Mesenteric fat pad (tissue), 1 donor: ENCODE data around the gene CSNK1G1. TPM values are rescaled to one million over a fixed set of nuclear protein-coding genes. Genes with fewer than 3 reads are reported as not detected.
A peak's percentile ranks its signal among the peaks of the same experiment; 100 is the strongest.

Experiments used
- DNase-seq: peaks from one replicate; pipeline ENCODE4 v3.0.0-alpha.2; 2020; ENCODE audit warnings: low spot score
- total RNA-seq: library from RNA; stranded (reverse); fragmentation: NEBNext Ultra II Directional; extraction: Animal tissue kit (Norgen Biotek cat#: 25700); gene quantifications from one replicate; pipeline ENCODE4 v1.2.1, GENCODE V29; 2021
- donor health status: DM: yes; HTN: yes; CAD: no.

The CSNK1G1 gene
- total RNA-seq, 1 donor from 2014 or later = 19.8 TPM

DNA sequence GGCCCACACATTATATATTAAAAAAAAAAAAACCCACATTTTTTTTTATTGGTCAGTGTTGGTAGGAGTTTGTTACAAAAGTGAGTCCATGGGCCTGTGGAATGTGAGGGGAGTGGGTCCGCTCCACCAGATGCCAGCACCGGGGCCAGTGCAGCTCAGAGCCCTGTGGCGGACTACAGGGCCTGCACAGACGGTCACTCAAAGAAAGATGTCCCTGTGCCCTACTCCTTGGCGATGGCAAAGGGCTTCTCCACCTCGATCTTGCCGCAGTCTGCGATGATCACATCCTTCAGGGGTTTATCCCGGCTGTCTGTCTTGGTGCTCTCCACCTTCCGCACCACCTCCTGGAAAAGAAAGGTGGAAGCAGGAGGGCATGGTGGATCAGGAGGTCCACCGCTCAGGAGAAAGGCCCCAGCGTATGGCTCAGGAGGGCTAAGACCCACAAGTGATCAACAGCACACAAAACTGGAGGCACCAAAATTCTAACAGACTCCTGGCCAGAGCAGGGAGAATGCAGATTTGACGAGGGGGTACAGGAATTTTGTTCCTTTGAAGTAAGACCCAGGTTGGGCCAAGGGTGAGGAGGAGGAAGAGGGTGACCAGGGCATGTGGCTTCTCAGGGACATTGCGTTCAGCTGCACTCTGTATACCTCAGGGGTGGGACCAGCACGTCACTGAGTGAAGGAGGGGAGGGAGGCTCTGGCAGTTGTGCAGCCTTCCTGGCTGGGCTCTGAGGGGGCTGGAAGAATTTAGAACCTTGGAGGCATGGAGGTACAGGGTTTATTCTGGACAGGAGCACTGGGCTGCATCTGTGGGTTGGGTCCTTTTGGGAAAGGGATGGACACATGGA lies 199.9 kb downstream of the CSNK1G1 start:
- DNase-seq = peak; percentile 67

DNA sequence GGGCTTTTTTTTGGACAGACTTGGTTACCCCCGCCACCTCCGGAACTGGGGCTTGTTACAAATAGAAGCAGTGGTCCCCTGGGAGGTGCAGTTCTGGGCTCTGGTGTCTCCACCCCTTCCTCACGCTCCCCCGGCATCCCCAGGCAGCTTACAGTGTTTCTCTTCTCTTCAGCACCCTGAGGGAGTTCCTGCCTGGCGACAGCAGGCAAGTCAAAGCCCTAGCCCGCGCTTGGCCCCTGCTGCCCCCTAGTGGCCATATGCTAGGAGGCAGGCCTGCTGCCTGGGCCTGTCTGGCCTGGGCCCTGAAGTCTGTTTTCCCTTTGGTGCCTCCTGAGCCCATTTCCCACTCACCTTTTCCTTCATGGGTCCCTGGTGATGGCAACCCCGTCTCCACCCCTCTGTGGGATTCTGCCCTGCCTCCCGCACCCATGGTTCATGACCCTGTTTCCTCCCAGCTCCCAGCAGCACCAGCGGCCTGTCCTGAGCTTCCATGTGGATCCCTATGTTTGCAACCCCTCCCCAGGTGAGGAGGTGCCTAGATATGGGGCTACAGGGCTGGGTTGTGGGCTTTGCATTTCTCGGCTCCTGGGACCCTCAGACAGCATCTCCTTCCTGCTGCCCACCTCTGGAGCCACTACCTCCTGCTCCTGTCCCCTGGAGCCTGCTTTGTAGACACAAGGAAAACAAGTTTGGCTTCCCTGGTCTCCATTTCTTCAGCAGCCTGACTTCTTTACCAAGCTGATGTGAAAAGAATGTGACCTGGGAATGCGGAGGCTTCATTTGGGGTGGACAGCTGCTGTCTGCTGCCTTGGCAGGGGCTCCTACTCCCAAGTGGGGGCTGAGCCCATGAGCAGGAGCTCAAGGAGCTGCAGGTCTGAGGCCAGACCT lies 202.2 kb downstream of the CSNK1G1 start:
- peak; percentile 96 for DNase-seq

DNA sequence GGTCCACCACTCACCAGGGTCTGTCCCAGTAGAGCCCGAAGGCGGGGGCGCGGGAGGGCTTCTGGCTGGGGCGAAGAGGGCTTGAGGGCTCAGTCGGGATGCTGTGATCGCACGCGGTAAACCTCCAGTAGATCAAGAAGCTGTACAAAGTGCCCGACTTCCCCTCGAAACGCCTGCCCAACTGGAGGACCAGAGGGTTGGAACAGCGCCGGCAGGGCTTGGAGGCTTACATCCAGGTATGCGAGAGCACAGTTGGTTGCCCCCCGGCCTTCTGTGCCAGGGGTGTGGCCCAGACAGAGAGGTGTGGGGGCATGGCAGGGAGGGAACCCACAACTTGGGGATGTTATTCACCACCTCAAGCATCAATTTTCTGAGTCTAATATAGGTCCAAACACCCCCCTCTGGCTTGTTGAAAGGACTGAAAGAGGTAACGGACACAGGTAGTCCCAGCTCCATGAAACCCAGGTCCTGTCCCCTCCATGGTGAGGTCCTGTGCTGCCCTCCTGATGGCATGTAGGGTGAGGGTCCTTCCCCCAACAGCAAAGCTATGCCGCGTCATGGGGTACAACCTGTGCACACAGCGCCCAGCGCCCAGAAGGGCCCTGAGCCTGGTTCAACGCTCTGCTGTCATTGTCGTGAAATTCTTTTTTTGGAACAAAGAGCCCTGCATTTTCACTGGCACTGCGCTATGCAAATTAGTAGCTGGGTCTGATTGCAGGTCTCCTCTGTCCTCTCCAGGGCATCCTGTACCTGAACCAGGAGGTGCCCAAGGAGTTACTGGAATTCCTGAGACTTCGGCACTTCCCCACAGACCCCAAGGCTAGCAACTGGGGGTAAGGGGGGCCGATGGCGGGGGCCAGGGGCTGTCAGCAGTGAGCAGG lies 203.2 kb downstream of the CSNK1G1 start:
- peak; percentile 62 for DNase-seq

DNA sequence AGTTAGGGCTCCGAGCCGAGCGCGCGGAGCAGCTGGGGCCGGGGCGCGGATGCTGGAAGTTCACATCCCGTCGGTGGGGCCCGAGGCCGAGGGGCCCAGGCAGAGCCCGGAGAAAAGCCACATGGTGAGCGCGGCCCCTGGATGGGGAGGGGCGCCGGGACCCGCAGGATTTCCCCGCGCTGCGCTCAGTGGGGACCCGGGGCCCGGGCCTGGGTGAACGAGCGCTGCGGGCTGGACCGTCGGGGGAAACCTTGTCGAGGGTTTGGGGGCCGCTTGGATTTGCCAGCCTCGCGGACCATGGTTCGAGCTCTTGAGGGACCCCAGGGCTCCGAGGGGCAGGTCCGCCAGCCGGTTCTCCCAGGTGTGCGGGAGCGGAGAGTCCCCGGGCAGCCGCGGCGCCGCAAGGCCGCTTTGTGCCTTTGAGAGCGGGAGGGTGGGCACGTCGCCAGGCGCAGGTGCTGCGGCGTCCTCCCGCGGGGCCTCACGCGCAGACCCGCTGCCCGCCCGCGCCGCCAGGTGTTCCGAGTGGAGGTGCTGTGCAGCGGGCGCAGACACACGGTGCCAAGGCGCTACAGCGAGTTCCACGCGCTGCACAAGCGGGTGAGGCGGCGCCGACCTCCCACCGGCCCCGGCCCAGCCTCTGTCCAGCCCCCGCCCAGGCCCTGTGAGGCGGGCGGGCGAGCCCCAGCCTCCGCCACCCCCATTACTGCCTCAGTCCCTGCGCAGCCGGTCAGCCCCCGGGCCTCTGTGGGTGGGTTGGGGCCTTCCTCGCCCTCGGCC lies 204.1 kb downstream of the CSNK1G1 start, which contains the start of gene SNX22:
Gene SNX22, plus strand, starts transcription at position 5 of the 780 bp plus-strand sequence. Its CDS starts 45 bp downstream, at position 50.
- DNase-seq = peak; percentile 87

DNA sequence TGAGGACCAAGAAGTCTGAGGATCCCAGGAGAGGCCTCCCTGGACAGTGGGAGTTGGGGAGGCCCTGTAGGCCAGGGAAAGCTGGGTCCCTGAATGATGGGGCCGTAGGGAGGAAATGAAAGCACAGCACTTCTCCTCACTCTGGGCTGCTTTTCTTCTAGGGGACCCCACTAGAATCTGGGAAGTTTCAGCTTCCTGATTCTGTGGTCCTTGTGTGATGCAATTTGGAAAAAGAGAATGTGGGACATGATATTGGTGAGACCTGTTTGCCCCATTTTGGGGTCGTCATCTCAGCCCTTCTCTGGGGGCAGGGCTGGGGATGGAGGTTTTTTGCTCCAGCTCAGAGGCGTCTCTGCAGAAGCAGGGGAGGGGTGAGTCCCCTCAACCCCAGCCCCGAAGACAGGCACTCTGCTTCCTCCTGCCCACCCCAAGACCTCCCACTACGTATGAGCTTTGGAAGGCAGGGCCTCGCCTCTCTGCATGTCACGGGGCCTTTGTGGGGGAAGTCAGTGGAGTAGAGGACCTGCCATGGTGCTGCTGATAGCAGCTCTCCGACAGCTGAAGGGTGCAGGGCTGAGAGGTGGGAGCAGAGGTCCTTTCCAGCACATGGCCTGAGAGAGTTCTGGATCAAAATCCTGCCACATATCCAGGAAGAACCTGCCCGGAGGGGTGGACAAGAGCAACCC lies 205.9 kb downstream of the CSNK1G1 start:
- DNase-seq = peak; percentile 78

DNA sequence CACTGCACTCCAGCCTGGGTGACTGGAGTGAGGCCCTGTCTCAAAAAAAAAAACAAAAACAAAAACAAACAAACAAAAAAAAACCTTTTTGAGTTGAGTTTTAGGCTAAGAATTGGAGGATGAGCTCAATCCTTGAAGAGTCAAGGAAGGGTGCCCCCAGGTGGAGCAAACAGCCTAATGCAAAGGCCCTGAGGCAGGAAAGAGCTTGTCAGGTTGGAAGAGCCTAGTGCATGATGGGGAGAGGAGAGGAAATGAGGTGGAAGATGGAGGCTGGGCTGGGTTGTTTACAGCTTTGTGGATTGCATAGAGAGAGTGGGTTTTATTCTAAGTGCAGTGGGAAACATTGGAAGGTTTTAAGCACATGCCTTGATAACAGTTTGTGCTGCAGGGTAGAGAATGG lies 206.5 kb downstream of the CSNK1G1 start:
- no peak for DNase-seq

DNA sequence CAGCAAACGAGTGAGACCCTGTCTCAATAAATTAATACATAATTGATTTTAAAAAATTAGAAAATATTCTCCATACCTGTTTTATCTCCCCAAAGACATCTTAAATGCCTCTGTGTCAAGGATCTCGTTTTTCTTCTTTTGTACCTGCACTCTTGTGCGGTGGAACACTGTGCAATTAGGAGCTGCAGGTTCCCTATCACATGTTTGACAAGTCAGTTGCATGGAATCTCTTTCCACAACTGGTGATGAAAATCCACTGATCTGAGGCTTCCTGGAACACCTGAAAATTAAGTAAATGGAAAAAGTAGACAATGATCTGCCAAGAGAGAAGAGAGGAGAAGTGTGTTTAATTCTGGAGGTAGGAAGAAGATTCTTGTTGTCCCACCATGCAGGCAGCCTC lies 207.4 kb downstream of the CSNK1G1 start:
- DNase-seq = no peak

DNA sequence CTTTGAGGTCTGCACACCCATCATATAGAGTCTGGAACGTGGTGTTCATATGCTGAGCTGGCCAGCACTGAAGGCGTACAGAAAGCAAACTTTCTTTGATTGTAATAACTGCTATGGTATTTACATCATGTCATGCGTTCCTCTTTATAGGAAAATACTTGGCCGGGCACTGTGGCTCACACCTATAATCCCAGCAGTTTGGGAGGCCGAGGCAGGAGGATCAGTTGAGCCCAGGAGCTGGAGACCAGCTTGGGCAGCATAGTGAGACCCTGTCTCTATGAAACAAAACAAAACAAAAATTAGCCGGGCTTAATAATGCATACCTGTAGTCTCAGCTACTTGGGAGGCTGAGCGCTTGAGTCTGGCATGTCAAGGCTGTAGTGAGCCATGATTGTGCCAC lies 207.8 kb downstream of the CSNK1G1 start:
- DNase-seq = no peak

DNA sequence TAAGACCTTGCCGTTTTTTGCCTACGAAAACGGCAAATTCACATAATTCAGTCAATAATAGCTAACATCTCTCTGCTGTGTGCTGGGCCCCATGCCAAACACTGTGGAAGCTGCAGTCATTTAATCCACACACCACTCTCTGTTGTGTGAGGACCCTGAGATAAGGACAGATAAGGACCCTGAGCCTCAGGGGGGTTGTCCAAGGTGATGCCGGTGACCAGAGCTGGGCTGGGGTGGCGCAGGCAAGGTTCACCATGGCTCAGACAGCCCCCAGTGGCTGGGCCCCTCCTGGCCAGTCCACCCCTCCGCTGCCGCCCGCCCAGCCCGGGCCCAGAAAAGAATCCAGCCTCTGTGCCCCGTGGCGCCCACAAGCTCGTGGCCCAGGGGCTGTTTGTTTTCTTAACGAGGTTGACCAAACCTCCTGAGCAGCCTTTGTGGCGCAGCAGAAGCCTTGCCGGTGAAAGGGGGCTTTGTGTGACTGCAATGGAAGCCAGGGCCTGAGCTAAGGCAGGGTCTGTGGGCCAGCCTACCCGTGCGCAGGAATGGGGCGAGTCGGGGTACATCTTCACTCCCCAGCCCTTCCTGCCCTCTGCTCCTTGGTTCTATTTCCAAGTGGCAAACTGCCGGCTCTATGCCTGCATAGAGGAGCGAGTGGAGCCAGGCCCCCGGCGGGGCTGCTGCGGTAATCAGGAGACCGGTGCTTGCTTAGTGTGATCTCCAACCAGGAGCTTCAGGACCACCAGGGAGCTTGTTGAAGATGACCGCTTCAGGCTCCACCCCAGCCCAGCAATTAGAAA lies 208.9 kb downstream of the CSNK1G1 start:
- DNase-seq = no peak

DNA sequence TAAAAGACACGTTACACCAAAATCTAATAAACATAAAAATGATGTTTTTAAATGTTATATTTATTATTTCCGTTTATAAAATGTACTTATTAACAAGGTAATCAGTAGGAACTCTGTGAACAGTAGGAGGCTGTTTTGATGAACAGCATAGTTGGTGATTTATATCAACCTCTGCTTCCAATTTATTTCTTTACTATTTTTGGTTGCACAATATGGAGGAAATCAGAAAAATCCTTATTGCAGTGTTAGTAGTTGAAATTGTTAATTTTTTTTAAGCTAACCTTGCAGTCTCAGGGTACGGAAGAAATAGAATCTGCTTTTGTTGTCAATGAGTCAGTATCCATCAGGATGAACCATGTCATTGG lies 209.5 kb downstream of the CSNK1G1 start:
- DNase-seq = no peak

DNA sequence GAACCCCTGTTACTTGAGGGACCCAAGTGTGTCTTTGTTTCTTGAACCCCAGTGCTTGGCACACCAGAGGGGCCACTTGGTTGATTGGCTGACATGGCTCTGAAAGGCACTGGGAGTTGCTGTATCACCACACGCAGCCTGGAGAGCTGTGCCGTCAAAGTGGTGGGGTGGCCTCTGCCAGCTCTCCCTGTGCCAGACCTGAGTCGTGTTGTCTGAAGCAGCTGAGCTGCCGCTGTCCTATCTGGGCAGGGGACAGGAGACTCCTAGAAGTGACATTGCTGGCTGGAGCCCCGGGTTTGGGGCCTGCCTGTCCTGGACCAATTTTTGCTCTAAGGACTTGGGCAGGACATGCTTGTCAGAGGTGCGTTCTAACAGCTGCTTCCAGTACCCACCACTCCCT lies 209.9 kb downstream of the CSNK1G1 start:
- DNase-seq = no peak

DNA sequence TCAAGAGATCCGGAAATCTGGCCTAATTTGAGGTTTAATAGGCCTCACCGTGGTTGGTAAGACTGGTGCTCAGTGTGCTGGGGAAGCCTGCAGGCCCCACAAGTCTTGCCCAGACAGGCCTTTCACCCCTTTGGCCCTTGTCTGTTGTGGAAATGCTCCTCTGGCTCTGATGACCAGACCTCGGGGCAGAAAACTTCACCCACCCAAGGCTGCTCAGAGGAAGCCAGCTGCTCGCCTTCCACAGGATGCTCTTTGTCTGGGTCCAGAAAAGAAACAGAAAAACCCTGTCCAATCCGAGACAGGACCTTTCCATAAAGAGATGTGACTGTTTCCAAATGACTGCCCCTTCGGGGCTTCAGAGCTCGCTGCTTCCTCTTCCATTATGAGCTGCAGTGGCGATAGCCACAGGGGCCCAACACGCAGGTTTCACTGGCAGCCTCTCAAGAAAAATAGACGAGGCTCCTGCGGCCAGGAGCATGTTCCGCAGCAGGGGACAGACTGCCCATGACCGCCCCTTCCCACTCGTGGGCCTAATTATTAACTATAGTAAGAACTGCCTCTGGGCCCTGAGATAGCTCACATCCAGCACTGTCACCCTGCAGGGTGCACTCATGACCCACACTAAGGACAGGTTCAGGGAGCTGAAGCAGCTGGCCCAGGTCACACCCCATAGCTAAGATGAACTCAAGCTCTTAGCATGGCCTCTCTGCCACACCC lies 211.2 kb downstream of the CSNK1G1 start:
- no peak for DNase-seq

DNA sequence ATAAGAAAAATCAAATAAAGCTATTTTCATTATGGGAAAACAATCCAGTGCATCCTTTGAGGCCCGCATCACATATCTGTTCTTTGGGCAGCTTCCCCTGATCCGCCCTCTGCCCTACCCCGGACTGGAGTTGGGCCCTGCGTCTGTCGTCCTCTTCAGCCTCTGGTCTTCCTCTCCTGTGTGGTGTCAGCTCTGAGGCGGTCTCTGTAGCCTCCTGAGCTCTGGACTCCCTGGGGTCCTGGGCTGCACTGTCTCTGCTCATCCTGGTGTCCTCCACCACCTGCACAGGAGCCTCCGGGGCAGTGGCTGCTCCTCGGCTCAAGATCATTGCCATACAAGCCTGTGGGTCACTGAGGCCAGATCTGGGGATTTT lies 211.8 kb downstream of the CSNK1G1 start:
- no peak for DNase-seq

DNA sequence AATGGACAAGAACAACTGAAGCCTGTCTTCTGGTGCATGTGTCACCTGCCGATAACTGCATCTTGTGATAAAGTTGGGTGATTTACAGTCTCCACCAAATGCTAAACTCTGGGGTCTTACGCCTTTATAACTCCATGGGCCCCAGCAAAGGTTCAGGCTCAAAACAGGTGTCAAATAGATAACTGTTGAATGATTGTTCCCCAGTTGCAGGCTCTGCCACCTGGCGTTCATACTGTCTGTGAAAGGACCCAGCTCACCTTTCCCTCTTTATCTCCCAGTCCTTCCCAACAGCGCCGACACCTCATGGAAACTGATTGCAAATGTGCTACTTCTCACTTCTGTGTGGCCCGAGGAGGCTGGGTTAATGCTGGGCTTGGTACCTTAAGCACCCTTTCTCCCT lies 212.7 kb downstream of the CSNK1G1 start:
- no peak for DNase-seq

DNA sequence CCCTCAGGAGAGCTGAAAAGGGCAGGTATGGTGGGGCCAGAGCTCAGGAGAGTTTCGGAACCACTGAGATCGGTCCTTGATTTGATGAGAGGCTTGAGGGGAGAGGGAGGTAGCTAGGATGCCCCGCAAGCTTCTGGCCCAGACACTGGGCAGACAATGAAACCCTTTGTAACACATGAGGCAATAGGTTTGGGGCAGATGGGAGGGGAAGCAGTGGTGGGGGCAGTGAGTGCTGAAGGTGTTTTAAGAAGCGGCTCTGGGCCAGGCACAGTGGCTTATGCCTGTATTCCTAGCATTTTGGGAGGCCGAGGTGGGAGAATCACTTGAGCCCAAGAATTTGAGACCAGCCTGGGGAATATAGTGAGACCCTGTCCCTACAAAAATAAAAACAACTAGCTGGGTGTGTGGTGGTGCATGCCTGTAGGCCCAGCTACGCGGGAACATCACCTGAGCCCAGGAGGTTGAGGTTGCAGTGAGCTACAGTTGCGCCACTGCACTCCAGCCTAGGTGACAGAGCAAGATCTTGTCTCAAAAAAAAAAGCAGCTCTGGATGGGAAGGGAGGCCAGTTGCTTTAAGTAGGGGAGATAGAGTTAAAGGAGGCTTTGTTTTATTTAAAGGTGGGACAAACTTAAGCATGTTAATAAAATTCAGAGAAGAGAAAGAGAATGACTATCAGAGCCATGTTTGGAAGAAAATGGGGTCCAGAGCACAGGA lies 214.0 kb downstream of the CSNK1G1 start:
- DNase-seq = no peak

DNA sequence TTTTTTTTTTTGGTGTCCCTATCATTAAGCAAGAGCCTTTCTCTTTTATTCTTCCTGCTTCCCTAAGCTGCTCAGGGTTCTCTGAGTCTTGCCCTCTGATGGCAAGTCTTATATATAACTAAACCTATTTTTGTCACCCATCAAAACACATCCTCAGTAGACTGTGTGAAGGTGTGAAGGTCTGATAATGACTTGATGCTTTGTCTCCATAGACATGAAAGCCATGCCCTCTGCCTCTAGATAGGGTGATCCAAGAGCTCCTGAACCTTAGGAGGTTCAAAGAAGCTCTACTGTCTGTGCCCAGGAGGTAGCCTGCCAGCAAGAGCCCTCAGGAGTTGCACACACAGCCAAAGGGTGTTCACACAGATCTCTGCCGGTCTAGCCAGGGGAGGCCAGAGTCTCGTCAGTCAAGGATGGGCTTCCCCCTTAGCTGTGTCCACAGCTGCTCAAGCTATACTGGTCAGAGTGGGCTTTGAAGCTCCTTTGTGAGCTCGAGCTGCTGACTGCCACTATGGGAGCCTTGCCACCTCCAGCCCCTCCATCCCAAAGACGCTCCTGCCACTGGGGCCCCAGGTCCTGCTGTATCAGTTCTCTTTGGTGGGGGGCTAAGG lies 217.5 kb downstream of the CSNK1G1 start:
- DNase-seq = no peak

DNA sequence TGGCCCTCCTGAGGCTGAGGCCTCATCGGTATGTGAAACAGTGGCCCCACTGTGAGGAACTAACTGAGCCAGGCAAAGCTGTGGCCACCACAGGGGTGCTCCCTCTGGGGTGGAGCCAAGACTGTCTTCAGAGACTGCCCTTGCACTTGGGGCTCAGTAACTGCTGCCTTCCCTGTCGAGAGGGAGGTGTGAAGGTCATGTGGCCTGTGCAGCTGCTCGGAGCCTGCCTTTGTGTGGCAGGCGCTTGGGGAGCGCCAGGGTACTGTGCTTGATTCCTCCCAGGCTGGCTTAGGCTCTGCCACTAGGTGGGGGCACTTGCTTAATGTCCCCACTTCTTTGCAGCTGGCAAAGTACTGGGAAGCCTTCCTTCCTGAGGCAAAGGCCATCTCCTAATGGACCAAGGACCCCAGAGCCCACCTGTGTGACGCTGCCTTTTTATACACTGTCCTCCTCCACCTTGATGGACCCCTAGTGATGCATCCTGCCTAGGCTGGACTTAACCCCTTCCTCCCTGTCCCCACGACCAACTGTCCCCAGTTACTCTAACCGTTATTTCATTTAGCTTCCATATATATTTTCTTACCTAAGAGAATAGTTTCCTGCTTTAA lies 218.6 kb downstream of the CSNK1G1 start:
- no peak for DNase-seq
